ENCODE data around the gene PPP1R1B.

The PPP1R1B gene

GRCh38 chr17:39672522-39673334, 46.0 kb downstream of the PPP1R1B start:
- no peak overlapping the region for H3K4me3 ChIP-seq (ENCODE audit: low read depth, low read length)
- no peak for DNase-seq (ENCODE audit: low read depth, low spot score)
- POLR2A ChIA-PET: interaction anchor here (0.5 to 1.6 kb wide), 2 partner anchors 10 to 58 kb away, joined by 3 read pairs; partner anchors contain the start of gene MIEN1
- CTCF ChIA-PET: interaction anchor here (0.9 to 9.2 kb wide), 11 partner anchors 8 to 125 kb away, joined by 3 to 237 read pairs (median 6); partner anchors contain the start of gene PPP1R1B
- no peak for TF ChIP-seq CTCF (IDR thresholded peaks at IDR 0.05; ENCODE audit: insufficient read depth, low read length, missing control alignments)

GRCh38 chr17:39673335-39674081, 46.8 kb downstream of the PPP1R1B start:
- no peak for DNase-seq (ENCODE audit: low read depth, low spot score)
- ChIA-PET CTCF (interaction anchor here (1.5 to 9.2 kb wide), 5 partner anchors 12 to 51 kb away, joined by 3 to 237 read pairs (median 8); partner anchors contain the start of gene PPP1R1B), POLR2A (interaction anchor here (0.5 kb wide), 1 partner anchor 9 kb away, joined by 3 read pairs; no protein-coding TSS in a partner anchor)
- no peak for TF ChIP-seq CTCF (IDR thresholded peaks at IDR 0.05; ENCODE audit: insufficient read depth, low read length, missing control alignments)
- no peak overlapping the region for H3K4me3 ChIP-seq (ENCODE audit: low read depth, low read length)

- CTCF ChIA-PET: interaction anchor here (4.3 to 9.2 kb wide), 3 partner anchors 21 to 53 kb away, joined by 16 to 237 read pairs (median 55); partner anchors contain the start of gene PPP1R1B
- TF ChIP-seq CTCF (IDR thresholded peaks at IDR 0.05; ENCODE audit: insufficient read depth, low read length, missing control alignments): no peak
- no peak for DNase-seq (ENCODE audit: low read depth, low spot score)
- no peak overlapping the region for H3K4me3 ChIP-seq (ENCODE audit: low read depth, low read length)
- POLR2A ChIA-PET: no interaction called here
Measured at GRCh38 chr17:39674179-39674578, 47.4 kb downstream of the PPP1R1B start.

GRCh38 chr17:39674702-39675389, 48.1 kb downstream of the PPP1R1B start:
- CTCF ChIA-PET: interaction anchor here (1.0 to 6.6 kb wide), 5 partner anchors 9 to 53 kb away, joined by 3 to 55 read pairs (median 16); partner anchors contain the start of gene TCAP
- POLR2A ChIA-PET: interaction anchor here (1.1 kb wide), 1 partner anchor 25 kb away, joined by 4 read pairs; the partner anchor contains the start of gene ERBB2
- no peak for DNase-seq (ENCODE audit: low read depth, low spot score)
- TF ChIP-seq CTCF (IDR thresholded peaks at IDR 0.05; ENCODE audit: insufficient read depth, low read length, missing control alignments): no peak
- H3K4me3 ChIP-seq (ENCODE audit: low read depth, low read length): no peak overlapping the region

- H3K4me3 ChIP-seq (ENCODE audit: low read depth, low read length): no peak overlapping the region
- TF ChIP-seq CTCF (IDR thresholded peaks at IDR 0.05; ENCODE audit: insufficient read depth, low read length, missing control alignments): no peak
- no peak for DNase-seq (ENCODE audit: low read depth, low spot score)
- POLR2A ChIA-PET: interaction anchor here (1.1 to 1.3 kb wide), 2 partner anchors 12 to 24 kb away, joined by 4 read pairs; partner anchors contain the start of genes ERBB2 and PGAP3
- CTCF ChIA-PET: interaction anchor here (1.0 to 6.6 kb wide), 5 partner anchors 9 to 54 kb away, joined by 3 to 55 read pairs (median 16); partner anchors contain the start of gene TCAP
Measured at GRCh38 chr17:39675390-39676082, 48.8 kb downstream of the PPP1R1B start.

Measured in AG04449 (cell line).